ENCODE results near the gene BRD9.
"Not testable (repeated sequence)": the region's sequence is repeated elsewhere in the genome, so short reads cannot be mapped to it uniquely, and the experiment has no call there.

Gene BRD9

GRCh38 chr5:892394-893136 is at the start of gene BRD9, which contains the start of gene TRIP13:
Gene BRD9, minus strand, starts transcription at chr5:892801. Its CDS starts 144 bp downstream, at chr5:892657.
Gene TRIP13, plus strand, starts transcription at chr5:892884. Its CDS starts 115 bp downstream, at chr5:892999.
- DNase-seq, result peak; percentile 22 to 81

GRCh38 chr5:940741-941140 is 48.1 kb upstream of the BRD9 start:
- not testable (repeated sequence) for DNase-seq

GRCh38 chr5:939368-939767 is 46.8 kb upstream of the BRD9 start:
- no peak for DNase-seq

GRCh38 chr5:937151-937924 is 44.7 kb upstream of the BRD9 start:
- no peak for DNase-seq

- DNase-seq, result no peak
Observed at GRCh38 chr5:936149-937144, 43.8 kb upstream of the BRD9 start.

- no peak for DNase-seq
Observed at GRCh38 chr5:935510-936084, 43.0 kb upstream of the BRD9 start.

GRCh38 chr5:934381-934967 is 41.9 kb upstream of the BRD9 start:
- not testable (repeated sequence) for DNase-seq

GRCh38 chr5:933951-934350 is 41.4 kb upstream of the BRD9 start:
- not testable (repeated sequence) for DNase-seq

- no peak for DNase-seq
Observed at GRCh38 chr5:933251-933861, 40.8 kb upstream of the BRD9 start.

GRCh38 chr5:932628-933250 is 40.1 kb upstream of the BRD9 start:
- DNase-seq, result no peak

GRCh38 chr5:932151-932627 is 39.6 kb upstream of the BRD9 start:
- DNase-seq, result no peak

GRCh38 chr5:931570-932145 is 39.1 kb upstream of the BRD9 start:
- DNase-seq, result no peak

GRCh38 chr5:930866-931265 is 38.3 kb upstream of the BRD9 start:
- DNase-seq, result no peak

- no peak for DNase-seq
Observed at GRCh38 chr5:929596-929995, 37.0 kb upstream of the BRD9 start.

GRCh38 chr5:929182-929581 is 36.6 kb upstream of the BRD9 start:
- DNase-seq, result not testable (repeated sequence)

GRCh38 chr5:927172-928015 is 34.8 kb upstream of the BRD9 start:
- no peak for DNase-seq

- no peak for DNase-seq
Observed at GRCh38 chr5:926417-927171, 34.0 kb upstream of the BRD9 start.

- DNase-seq, result peak; percentile 22 to 49
Observed at GRCh38 chr5:923281-923873, 30.8 kb upstream of the BRD9 start.

All from NCI-H187 (cell line).